Neural progenitor cell (in vitro differentiated cells): ENCODE measurements around the gene PCDH9. TPM values are rescaled to one million over a fixed set of nuclear protein-coding genes. Genes with fewer than 3 reads are reported as not detected.

ENCODE experiments used
- DNase-seq: peaks from one replicate; pipeline ENCODE4 v3.0.0-alpha.2; 2016; ENCODE audit warnings: low spot score
- H2AFZ ChIP-seq: fragments of 200-600 bp; sonication (generic); replicated peaks from 2 replicates; pipeline ENCODE4 v1.6.1; 2016; ENCODE audit warnings: antibody characterized with exemption
- H3F3A ChIP-seq: fragments of 200-600 bp; sonication (generic); 2 replicates; pipeline ENCODE4 v1.6.1; 2016; ENCODE audit warnings: antibody characterized with exemption, low read depth
- H3K27ac ChIP-seq: fragments of 200-600 bp; sonication (generic); 2 replicates; pipeline ENCODE4 v1.5.1; 2016; ENCODE audit warnings: mild to moderate bottlenecking
- H3K27me3 ChIP-seq: fragments of 200-600 bp; sonication (generic); 2 replicates; pipeline ENCODE4 v1.6.1; 2016; ENCODE audit warnings: mild to moderate bottlenecking, moderate library complexity
- H3K36me3 ChIP-seq: fragments of 200-600 bp; sonication (generic); 2 replicates; pipeline ENCODE4 v1.5.1; 2016
- H3K4me1 ChIP-seq: fragments of 200-600 bp; sonication (generic); 2 replicates; pipeline ENCODE4 v1.6.1; 2016; ENCODE audit warnings: mixed run types
- H3K4me2 ChIP-seq: fragments of 200-600 bp; sonication (generic); 2 replicates; pipeline ENCODE4 v1.6.1; 2016
- H3K4me3 ChIP-seq: fragments of 200-600 bp; sonication (generic); 2 replicates; pipeline ENCODE4 v1.5.1; 2016
- H3K79me2 ChIP-seq: fragments of 200-600 bp; sonication (generic); 2 replicates; pipeline ENCODE4 v1.6.1; 2016; ENCODE audit warnings: low read depth
- H3K9ac ChIP-seq: fragments of 200-600 bp; sonication (generic); 2 replicates; pipeline ENCODE4 v1.6.1; 2016
- H3K9me3 ChIP-seq: fragments of 200-600 bp; sonication (generic); 2 replicates; pipeline ENCODE4 v1.5.1; 2016; ENCODE audit warnings: low read depth
- H4K20me1 ChIP-seq: fragments of 200-600 bp; sonication (generic); 2 replicates; pipeline ENCODE4 v1.6.1; 2016; ENCODE audit warnings: low read depth
- H3K27ac Mint-ChIP-seq: 3 replicates; pipeline ENCODE4 v1.8.0; 2021; ENCODE audit warnings: mixed read lengths
- H3K27me3 Mint-ChIP-seq: 2 replicates; pipeline ENCODE4 v1.8.0; 2022; ENCODE audit warnings: low read depth, mild to moderate bottlenecking, inconsistent platforms, moderate library complexity, mixed read lengths; ENCODE audit not compliant: insufficient read depth
- H3K36me3 Mint-ChIP-seq: 3 replicates; pipeline ENCODE4 v1.8.0; 2021; ENCODE audit warnings: mixed read lengths
- H3K4me1 Mint-ChIP-seq: 3 replicates; pipeline ENCODE4 v1.8.0; 2021; ENCODE audit warnings: mixed read lengths
- H3K4me3 Mint-ChIP-seq: 3 replicates; pipeline ENCODE4 v1.8.0; 2021; ENCODE audit warnings: mild to moderate bottlenecking, moderate library complexity, mixed read lengths
- H3K9me3 Mint-ChIP-seq: 3 replicates; pipeline ENCODE4 v1.8.0; 2020; ENCODE audit warnings: mixed read lengths
- CTCF ChIP-seq: fragments of 200-600 bp; sonication (generic); IDR thresholded peaks from 2 replicates; pipeline ENCODE4 v1.5.1; 2017; ENCODE audit warnings: antibody characterized with exemption, mild to moderate bottlenecking
- EZH2 ChIP-seq: fragments of 200-600 bp; sonication (generic); IDR thresholded peaks from 2 replicates; pipeline ENCODE4 v1.6.1; 2017; ENCODE audit warnings: antibody characterized with exemption, mild to moderate bottlenecking, moderate library complexity
- EZH2phosphoT487 ChIP-seq: fragments of 200-600 bp; sonication (generic); IDR thresholded peaks from 2 replicates; pipeline ENCODE4 v1.6.1; 2017; ENCODE audit warnings: antibody characterized with exemption
- total RNA-seq: library from RNA; depleted of rRNA; stranded (reverse); fragments of >200 nt; gene quantifications from 2 replicates; pipeline ENCODE4 v1.2.3, GENCODE V29; 2015; ENCODE audit warnings: low replicate concordance

PCDH9 gene
- total RNA-seq, 1 donor from 2014 or later: 0.24 TPM

GRCh38 chr13:67008075-67008668 lies 222.0 kb downstream of the PCDH9 start:
- TF ChIP-seq CTCF (no peak), EZH2 (no peak), EZH2phosphoT487 (no peak)
- Mint-ChIP-seq H3K27me3 (no peaks in the 10 kb centered on the region), H3K4me3 (no peak overlapping the region), H3K27ac (no peak overlapping the region), H3K36me3 (no peaks in the 10 kb centered on the region), H3K4me1 (peaks cover 9% of the 10 kb centered on the region), H3K9me3 (no peaks in the 10 kb centered on the region)
- no peak overlapping the region for H3K27ac ChIP-seq
- no peak overlapping the region for H3K4me2 ChIP-seq
- no peak overlapping the region for H3K9ac ChIP-seq
- no peaks in the 10 kb centered on the region for H3K9me3 ChIP-seq
- no peaks in the 10 kb centered on the region for H3K36me3 ChIP-seq
- no peaks in the 10 kb centered on the region for H4K20me1 ChIP-seq
- no peak for DNase-seq
- H3F3A ChIP-seq: no peaks in the 10 kb centered on the region
- no peaks in the 10 kb centered on the region for H3K79me2 ChIP-seq
- no peak overlapping the region for H2AFZ ChIP-seq
- H3K4me3 ChIP-seq: no peak overlapping the region
- H3K27me3 ChIP-seq: no peaks in the 10 kb centered on the region
- peaks cover 29% of the 10 kb centered on the region for H3K4me1 ChIP-seq

GRCh38 chr13:67004511-67004910 lies 225.6 kb downstream of the PCDH9 start:
- Mint-ChIP-seq H3K4me3 (no peak overlapping the region), H3K4me1 (peaks cover 10% of the 10 kb centered on the region), H3K27ac (no peak overlapping the region), H3K9me3 (peaks cover 2% of the 10 kb centered on the region), H3K27me3 (no peaks in the 10 kb centered on the region), H3K36me3 (no peaks in the 10 kb centered on the region)
- Histone ChIP-seq H4K20me1 (no peaks in the 10 kb centered on the region), H3K27me3 (no peaks in the 10 kb centered on the region), H3K27ac (no peak overlapping the region), H3K9me3 (no peaks in the 10 kb centered on the region), H3K4me1 (peaks cover 23% of the 10 kb centered on the region), H3F3A (no peaks in the 10 kb centered on the region), H2AFZ (no peak overlapping the region), H3K79me2 (no peaks in the 10 kb centered on the region), H3K4me3 (no peak overlapping the region), H3K36me3 (peaks cover 3% of the 10 kb centered on the region), H3K9ac (no peak overlapping the region), H3K4me2 (no peak overlapping the region)
- DNase-seq: no peak
- TF ChIP-seq CTCF (no peak), EZH2phosphoT487 (no peak), EZH2 (no peak)

GRCh38 chr13:67003743-67004142 lies 226.4 kb downstream of the PCDH9 start:
- Histone ChIP-seq H3K27ac (no peak overlapping the region), H3K36me3 (peaks cover 3% of the 10 kb centered on the region), H3K4me1 (peaks cover 15% of the 10 kb centered on the region), H3K4me2 (no peak overlapping the region), H3K79me2 (no peaks in the 10 kb centered on the region), H3K27me3 (no peaks in the 10 kb centered on the region), H3F3A (no peaks in the 10 kb centered on the region), H3K4me3 (no peak overlapping the region), H2AFZ (no peak overlapping the region), H3K9me3 (no peaks in the 10 kb centered on the region), H4K20me1 (no peaks in the 10 kb centered on the region), H3K9ac (no peak overlapping the region)
- H3K9me3 Mint-ChIP-seq: peaks cover 2% of the 10 kb centered on the region
- no peak overlapping the region for H3K27ac Mint-ChIP-seq
- H3K27me3 Mint-ChIP-seq: no peaks in the 10 kb centered on the region
- no peaks in the 10 kb centered on the region for H3K36me3 Mint-ChIP-seq
- H3K4me1 Mint-ChIP-seq: peaks cover 10% of the 10 kb centered on the region
- no peak for TF ChIP-seq EZH2phosphoT487
- no peak for TF ChIP-seq EZH2
- no peak for TF ChIP-seq CTCF
- no peak for DNase-seq
- H3K4me3 Mint-ChIP-seq: no peak overlapping the region
